22Rv1 (cell line): ENCODE results near the gene CCT7.

Source experiments
- H3K27ac ChIP-seq: fragments of 450-650 bp; 2 replicates; pipeline ENCODE4 v1.5.1; 2017
- ZFX ChIP-seq: fragments of 450-650 bp; IDR thresholded peaks from 2 replicates; pipeline ENCODE4 v1.6.1; 2017; ENCODE audit warnings: antibody characterized with exemption, borderline replicate concordance
- TF ChIP-seq, protein P1 (sequence below): fragments of 450-650 bp; IDR thresholded peaks from 2 replicates; pipeline ENCODE4 v1.5.1; 2017; ENCODE audit warnings: mild to moderate bottlenecking

CCT7 gene

DNA sequence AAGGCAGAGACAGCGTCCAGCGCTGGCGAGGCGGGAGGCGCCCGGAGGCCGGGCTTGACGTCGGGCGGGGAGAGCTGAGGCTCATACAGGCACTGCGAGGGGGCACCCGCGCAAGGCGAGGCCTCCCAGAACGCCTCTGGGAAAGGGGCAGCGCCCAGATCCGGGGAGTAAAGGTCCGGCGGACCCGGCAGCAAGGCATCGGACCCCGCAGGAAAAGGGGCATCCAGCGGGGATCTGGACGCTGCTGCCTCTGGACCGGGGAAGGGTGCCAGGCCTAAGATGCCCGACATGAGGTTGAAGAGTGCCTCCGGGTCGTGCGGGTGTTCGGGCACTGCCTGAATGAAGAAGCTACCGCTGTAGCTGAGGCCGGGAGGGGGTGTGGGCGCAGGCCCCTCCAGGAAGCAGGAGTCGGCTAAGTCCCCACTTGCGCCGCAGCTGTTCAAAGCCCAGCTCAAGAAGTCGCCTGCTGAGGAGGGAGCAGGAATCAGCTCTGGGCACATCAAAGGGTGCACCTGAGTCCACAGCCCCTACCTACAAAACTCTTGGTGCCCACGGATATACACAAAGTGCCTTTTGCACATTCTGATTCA lies 58.3 kb downstream of the CCT7 start:
- TF ChIP-seq, protein P1, sequence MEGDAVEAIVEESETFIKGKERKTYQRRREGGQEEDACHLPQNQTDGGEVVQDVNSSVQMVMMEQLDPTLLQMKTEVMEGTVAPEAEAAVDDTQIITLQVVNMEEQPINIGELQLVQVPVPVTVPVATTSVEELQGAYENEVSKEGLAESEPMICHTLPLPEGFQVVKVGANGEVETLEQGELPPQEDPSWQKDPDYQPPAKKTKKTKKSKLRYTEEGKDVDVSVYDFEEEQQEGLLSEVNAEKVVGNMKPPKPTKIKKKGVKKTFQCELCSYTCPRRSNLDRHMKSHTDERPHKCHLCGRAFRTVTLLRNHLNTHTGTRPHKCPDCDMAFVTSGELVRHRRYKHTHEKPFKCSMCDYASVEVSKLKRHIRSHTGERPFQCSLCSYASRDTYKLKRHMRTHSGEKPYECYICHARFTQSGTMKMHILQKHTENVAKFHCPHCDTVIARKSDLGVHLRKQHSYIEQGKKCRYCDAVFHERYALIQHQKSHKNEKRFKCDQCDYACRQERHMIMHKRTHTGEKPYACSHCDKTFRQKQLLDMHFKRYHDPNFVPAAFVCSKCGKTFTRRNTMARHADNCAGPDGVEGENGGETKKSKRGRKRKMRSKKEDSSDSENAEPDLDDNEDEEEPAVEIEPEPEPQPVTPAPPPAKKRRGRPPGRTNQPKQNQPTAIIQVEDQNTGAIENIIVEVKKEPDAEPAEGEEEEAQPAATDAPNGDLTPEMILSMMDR: no peak
- no peak for TF ChIP-seq ZFX
- H3K27ac ChIP-seq: no peak overlapping the region

DNA sequence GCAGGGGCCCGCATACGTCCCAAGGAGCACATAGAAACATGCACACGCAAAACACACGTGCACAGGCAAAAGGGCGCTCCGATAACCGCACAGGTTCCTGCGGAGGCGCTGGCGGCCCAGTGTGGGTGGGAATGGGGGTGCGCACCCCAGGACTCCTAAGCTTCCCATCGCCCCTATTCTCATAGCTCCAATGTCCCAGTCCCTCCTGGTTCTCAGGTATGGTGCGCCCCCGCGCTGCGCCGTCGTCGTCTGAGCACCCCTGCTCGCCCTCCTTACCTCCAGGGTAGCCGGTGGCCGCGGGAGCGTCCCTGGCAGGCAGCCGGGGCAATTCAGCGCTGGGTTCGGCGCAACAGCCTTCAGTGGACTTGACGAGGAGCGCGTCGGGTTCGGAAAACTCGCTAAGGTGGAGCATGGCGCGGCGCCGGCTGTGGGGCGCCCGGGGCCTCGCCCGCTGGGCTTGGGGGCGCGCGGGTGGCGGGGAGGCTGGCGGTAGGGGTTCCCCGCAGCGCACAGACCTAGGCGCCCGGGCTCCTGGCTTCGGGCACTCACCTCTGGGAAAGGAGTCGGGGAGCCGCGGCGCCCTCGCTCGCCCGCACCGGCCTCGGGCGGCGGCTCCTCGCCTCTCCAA lies 58.9 kb downstream of the CCT7 start:
- no peak for TF ChIP-seq ZFX
- TF ChIP-seq, protein P1: no peak
- no peak overlapping the region for H3K27ac ChIP-seq

GRCh38 chr2:73293534-73294171 lies 59.5 kb downstream of the CCT7 start, which contains the start of gene EGR4:
Gene EGR4, minus strand, starts transcription at chr2:73293548. Its CDS starts 231 bp downstream, at chr2:73293317.
- no peak for TF ChIP-seq ZFX
- TF ChIP-seq, protein P1: peak; percentile 20; the same call in 1 of the 2 replicates
- H3K27ac ChIP-seq: no peak within 1 kb of the TSS

- no peak overlapping the region for H3K27ac ChIP-seq
- TF ChIP-seq, protein P1: no peak
- TF ChIP-seq ZFX: no peak
Measured at GRCh38 chr2:73294239-73294638, 60.1 kb downstream of the CCT7 start.

- TF ChIP-seq, protein P1: no peak
- no peak for TF ChIP-seq ZFX
- no peak overlapping the region for H3K27ac ChIP-seq
Measured at GRCh38 chr2:73295751-73296400, 61.8 kb downstream of the CCT7 start.

GRCh38 chr2:73297151-73297559 lies 63.0 kb downstream of the CCT7 start:
- H3K27ac ChIP-seq: no peak overlapping the region
- TF ChIP-seq ZFX: no peak
- TF ChIP-seq, protein P1: no peak
